ENCODE measurements around the gene TWNK.

DNA sequence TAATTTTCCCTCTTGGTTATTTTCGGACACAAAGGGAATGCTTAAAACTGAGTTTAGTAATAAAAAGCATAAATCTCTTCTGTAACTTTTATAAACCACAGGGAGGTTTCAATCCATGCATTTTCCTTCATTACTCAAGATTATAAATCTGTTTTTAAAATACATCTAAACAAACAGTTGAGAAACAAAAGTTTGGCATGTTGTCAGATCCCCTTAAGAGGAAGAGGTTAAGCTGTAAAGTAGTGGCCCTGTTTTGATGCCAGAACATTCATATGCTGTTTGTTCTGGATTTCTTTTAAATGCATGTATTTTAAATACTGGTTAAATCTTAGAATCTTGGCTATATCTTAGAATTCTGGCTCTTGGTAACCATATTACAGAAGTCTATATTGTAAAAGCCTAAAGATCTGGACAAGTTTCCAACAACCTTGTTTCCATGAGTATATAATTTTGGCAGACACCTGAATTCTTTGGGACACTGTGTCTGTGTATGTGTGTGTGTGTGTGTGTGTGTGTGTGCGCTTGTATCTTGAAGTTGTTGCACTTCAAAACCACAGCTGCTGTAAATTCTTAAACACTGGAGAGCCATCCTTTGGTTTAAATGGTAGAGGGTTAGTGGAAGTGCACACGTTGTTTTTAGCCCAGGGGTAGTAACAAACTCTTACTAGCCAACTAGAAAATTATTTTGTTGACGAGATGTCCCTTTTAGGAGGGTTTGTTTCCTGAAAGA lies 24.8 kb upstream of the TWNK start:
- TF ChIP-seq GATA2 (IDR thresholded peaks at IDR 0.05; ENCODE audit: low read depth, low read length): no peak
- TF ChIP-seq GATA3 (IDR thresholded peaks at IDR 0.05; ENCODE audit: low read depth, low read length): no peak
